K562 (cell line): Measurements from ENCODE around the gene WDR86.

ENCODE experiments used
- EZH2 ChIP-seq: IDR thresholded peaks from 2 replicates; pipeline ENCODE4 v1.6.1; 2012; ENCODE audit warnings: low read depth, mild to moderate bottlenecking, inconsistent platforms, low read length, borderline replicate concordance
- SMAD4 ChIP-seq: fragments of 250-450 bp; sonication (Bioruptor Pico); conservative IDR thresholded peaks from 2 replicates; pipeline ENCODE4 v1.8.0; 2021; ENCODE audit warnings: inconsistent platforms, mild to moderate bottlenecking, moderate library complexity
- SREBF1 ChIP-seq: fragments of 150-350 bp; IDR thresholded peaks from 2 replicates; pipeline ENCODE4 v1.6.1; 2014; ENCODE audit warnings: antibody characterized with exemption, low read depth, low read length, borderline replicate concordance
- SRF ChIP-seq, 2 experiments: fragments of 250-450, 450-650 bp in 1 of 2; sonication (Bioruptor Pico) in 1 of 2; sonication (generic) in 1 of 2; formaldehyde crosslinking; IDR thresholded peaks; 2 replicates each; pipeline versions ENCODE4 v1.5.0 to v1.5.1; 2020 to 2022; ENCODE audit warnings: mild to moderate bottlenecking in 1 of 2, missing genetic modification reagents in 1 of 2
- ZNF280B ChIP-seq: fragments of 250-450 bp; sonication (Bioruptor Pico); IDR thresholded peaks from 2 replicates; pipeline ENCODE4 v1.5.1; 2021; ENCODE audit warnings: mild to moderate bottlenecking

DNA sequence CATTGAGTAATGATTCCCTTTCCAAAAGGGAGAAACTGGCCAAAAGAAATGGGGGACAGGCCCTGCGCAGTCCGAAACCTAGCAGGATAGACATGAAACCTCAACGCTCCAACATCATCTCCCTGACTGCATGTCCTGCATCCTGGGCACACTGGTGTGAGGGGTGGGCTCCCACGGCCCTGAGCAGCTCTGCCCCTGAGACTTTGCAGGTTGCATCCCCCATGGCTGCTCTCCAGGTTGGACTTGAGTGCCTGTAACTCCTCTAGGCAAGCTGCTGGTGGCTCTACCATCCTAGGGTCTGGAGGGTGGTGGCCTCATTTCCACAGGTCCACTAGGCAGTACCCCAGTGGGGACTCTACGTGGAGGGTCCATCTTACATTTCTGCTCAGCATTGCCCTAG, 46.4 kb upstream of the WDR86 start:
- TF ChIP-seq SREBF1 (no peak), SRF (CRISPR knock-in tag; IDR thresholded peaks at IDR 0.05) (no peak), ZNF280B (no peak), SMAD4 (CRISPR knock-in tag) (no peak), EZH2 (no peak)
